Activated CD8-positive, alpha-beta memory T cell treated with anti-CD3 and anti-CD28 coated beads, Interleukin-2, amount 10 ng/mL, durations not matched to agents 7 days and 5 days (primary cell): ENCODE data around the gene PROC. TPM values are rescaled to one million over a fixed set of nuclear protein-coding genes. Genes with fewer than 3 reads are reported as not detected.
A peak's percentile ranks its signal among the peaks of the same experiment; 100 is the strongest.

Experiments
- ATAC-seq: fragments of 150-1000 bp; cut with Tn5 transposase; one replicate; pipeline ENCODE4 v1.10.0; 2021; ENCODE audit warnings: moderate library complexity
- CTCF ChIA-PET: fragments of 350-600 bp; sonication (Branson Sonifier 250); formaldehyde crosslinking; loops from one replicate; lab custom pipeline; 2021; ENCODE audit warnings: antibody characterized with exemption; lab: Charles Lee
- DNase-seq: peaks from one replicate; pipeline ENCODE4 v3.0.0-alpha.2; 2020
- H3K27ac Mint-ChIP-seq: one replicate; pipeline ENCODE4 v1.8.0; 2021; ENCODE audit warnings: mild to moderate bottlenecking, mixed read lengths
- H3K27me3 Mint-ChIP-seq: one replicate; pipeline ENCODE4 v1.8.0; 2021; ENCODE audit warnings: mixed read lengths
- H3K36me3 Mint-ChIP-seq: one replicate; pipeline ENCODE4 v1.8.0; 2021; ENCODE audit warnings: mild to moderate bottlenecking, mixed read lengths
- H3K4me1 Mint-ChIP-seq: one replicate; pipeline ENCODE4 v1.8.0; 2021; ENCODE audit warnings: mixed read lengths
- H3K4me3 Mint-ChIP-seq: one replicate; pipeline ENCODE4 v1.8.0; 2021; ENCODE audit warnings: mild to moderate bottlenecking, moderate library complexity, mixed read lengths
- H3K9me3 Mint-ChIP-seq: one replicate; pipeline ENCODE4 v1.8.0; 2022; ENCODE audit warnings: low read depth, mixed read lengths
- total RNA-seq, 2 experiments: library from RNA; stranded (reverse); gene quantifications; one replicate each; pipeline ENCODE4 v1.2.3, GENCODE V29; 2021

Gene PROC
- total RNA-seq, 2 experiments from 2014 or later: 0.30 TPM; not detected in 1

DNA sequence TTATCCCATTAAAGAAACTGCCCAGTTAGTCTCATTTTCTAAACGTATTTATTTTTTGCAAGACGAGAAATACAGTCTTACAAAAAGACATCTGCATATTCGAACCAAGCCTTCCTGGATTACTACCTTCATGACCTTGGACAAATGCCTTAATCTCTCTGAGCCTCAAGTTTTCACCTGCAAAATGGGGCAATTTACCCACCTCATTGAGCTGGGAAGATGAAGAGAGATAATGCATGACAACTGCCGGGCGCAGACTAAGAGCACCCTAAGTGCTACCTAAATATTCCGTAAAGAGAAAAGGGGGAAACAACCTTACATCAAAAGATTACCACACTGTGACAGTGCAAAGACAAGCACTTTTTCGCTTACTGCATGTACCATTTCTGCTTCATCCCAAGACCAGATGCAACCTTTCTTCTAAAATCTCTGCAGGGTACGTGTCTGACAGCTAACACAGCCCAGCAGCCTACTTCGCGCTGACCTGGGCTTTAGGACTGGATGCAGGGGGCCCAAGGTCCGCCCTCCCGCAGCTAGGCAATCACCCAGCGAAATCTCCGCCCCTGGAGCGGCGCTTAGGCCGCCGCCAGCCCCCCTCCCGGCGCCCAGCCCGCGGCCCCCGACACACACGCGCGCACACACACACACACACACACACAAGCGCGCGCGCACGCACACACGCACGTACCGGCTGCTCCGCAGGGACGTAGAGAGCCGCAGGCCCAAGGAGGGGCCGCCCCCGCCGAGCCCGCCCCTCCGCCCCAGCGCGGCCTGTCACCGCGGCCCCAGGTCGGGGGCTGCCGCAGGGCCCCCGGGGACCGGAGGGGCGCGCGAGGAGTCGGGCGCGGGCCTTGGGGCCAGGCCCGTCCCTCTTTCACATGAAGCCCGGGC is 31.2 kb upstream of the PROC start:
- CTCF ChIA-PET: interaction anchor here (1.1 to 2.3 kb wide), 4 partner anchors 21 to 315 kb away, joined by 3 to 13 read pairs (median 4); no protein-coding TSS in a partner anchor
- Mint-ChIP-seq H3K27ac (peak overlapping the region; percentile 85), H3K4me3 (peak overlapping the region; percentile 91), H3K9me3 (no peaks in the 10 kb centered on the region), H3K36me3 (peaks cover 18% of the 10 kb centered on the region), H3K27me3 (no peaks in the 10 kb centered on the region), H3K4me1 (peaks cover 62% of the 10 kb centered on the region)
- DNase-seq: peak; percentile 87
- ATAC-seq: peak; percentile 74

DNA sequence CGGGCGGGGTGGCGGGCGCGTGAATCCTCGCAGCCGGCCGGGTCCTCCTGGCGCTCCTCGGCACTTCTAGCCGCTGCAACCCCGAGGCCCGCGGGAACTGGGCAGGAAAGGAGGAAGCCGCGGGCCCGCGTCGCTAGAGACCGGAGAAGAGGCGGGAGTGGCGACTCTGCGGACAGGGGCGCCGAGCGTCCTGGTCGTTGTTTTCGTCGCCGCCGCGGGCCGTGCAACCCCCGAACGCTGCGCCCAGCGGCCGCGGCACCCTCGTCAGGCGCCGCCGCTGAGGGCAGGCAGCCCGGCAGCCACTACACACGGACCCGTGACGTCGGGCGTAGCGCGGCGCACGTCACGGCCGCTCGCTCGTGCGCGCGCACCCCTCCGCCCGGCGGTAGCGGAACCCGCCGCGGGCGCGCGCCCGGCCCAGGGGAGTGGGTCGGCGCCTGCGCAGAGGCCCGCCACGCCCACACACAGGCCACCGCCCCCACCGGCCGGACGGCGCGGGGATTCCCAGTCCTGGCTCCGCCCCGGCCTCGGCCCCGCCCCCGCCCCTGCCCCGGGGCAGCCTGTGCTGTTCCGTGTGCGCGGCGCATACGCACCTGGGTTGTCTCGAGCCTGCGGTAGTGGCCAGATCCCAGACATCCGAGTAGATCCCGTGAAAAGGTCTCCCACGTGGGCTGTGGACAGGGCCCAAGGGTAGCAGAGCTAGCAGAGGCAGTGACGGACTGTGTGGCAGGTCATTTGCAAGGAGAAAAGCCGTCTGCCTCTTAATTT is 30.4 kb upstream of the PROC start, which contains the start of gene MAP3K2:
Gene MAP3K2 (minus strand): TSS at position 321 of the 768 bp plus-strand sequence. CDS start 44,846 bp downstream, outside the sequence.
- CTCF ChIA-PET: interaction anchor here (1.0 to 2.8 kb wide), 7 partner anchors 14 to 320 kb away, joined by 3 to 13 read pairs (median 5); no protein-coding TSS in a partner anchor
- Mint-ChIP-seq H3K4me1 (peaks cover 65% of the 10 kb centered on the region), H3K4me3 (peak within 1 kb of the TSS; percentile 91), H3K27ac (peak within 1 kb of the TSS; percentile 92), H3K27me3 (no peaks in the 10 kb centered on the region), H3K9me3 (no peaks in the 10 kb centered on the region), H3K36me3 (peaks cover 19% of the 10 kb centered on the region)
- peak; percentile 83 for ATAC-seq
- peak; percentile 95 for DNase-seq

- ATAC-seq (peak; percentile 21), DNase-seq (no peak)
- Mint-ChIP-seq H3K9me3 (no peaks in the 10 kb centered on the region), H3K27me3 (no peaks in the 10 kb centered on the region), H3K36me3 (peaks cover 12% of the 10 kb centered on the region), H3K4me1 (peaks cover 62% of the 10 kb centered on the region), H3K27ac (peak overlapping the region; percentile 92), H3K4me3 (peak overlapping the region; percentile 77)
- CTCF ChIA-PET: interaction anchor here (1.0 to 2.8 kb wide), 6 partner anchors 14 to 321 kb away, joined by 3 to 12 read pairs (median 4); no protein-coding TSS in a partner anchor
These were observed 29.6 kb upstream of the PROC start for GRCh38 chr2:127388423-127389164.

GRCh38 chr2:127389778-127390435 is 28.3 kb upstream of the PROC start:
- DNase-seq (peak; percentile 48), ATAC-seq (no peak)
- peaks cover 7% of the 10 kb centered on the region for H3K36me3 Mint-ChIP-seq
- peak overlapping the region; percentile 67 for H3K27ac Mint-ChIP-seq
- CTCF ChIA-PET: interaction anchor here (0.8 to 2.8 kb wide), 3 partner anchors 10 to 33 kb away, joined by 3 to 12 read pairs (median 4); no protein-coding TSS in a partner anchor
- H3K9me3 Mint-ChIP-seq: no peaks in the 10 kb centered on the region
- H3K27me3 Mint-ChIP-seq: no peaks in the 10 kb centered on the region
- peaks cover 54% of the 10 kb centered on the region for H3K4me1 Mint-ChIP-seq
- no peak overlapping the region for H3K4me3 Mint-ChIP-seq

DNA sequence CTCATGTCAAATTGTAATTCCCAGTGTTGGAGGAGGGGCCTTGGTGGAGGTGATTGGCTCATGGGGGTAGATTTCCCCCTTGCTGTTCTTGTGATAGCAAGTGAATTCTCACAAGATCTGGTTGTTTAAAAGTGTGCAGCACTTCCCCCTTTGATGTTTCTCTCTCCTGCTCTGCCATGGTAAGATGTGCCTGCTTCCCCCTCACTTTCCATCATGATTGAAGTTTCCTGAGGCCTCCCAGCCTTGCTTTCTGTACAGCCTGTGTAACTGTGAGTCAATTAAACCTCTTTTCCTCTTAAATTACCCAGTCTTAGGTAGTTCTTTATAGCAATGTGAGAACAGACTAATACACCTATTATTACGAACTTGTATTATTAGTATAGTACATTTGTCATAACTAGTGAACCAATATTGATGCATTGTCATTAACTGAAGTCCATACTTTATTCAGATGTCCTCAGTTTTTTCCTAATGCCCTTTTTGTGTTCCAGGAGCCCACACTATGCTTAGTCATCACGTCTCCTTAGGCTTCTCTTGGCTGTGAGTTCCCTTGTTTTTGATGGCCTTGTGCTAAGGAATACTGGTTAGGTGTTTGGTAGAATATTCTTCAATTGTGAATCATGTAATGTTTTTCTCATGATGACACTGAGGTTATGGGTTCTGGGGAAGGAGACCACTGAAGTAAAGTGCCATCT is 25.9 kb upstream of the PROC start:
- no peak for DNase-seq
- Mint-ChIP-seq H3K27me3 (no peaks in the 10 kb centered on the region), H3K27ac (no peak overlapping the region), H3K4me1 (peaks cover 33% of the 10 kb centered on the region), H3K36me3 (peaks cover 3% of the 10 kb centered on the region), H3K4me3 (no peak overlapping the region), H3K9me3 (no peaks in the 10 kb centered on the region)
- no peak for ATAC-seq
- CTCF ChIA-PET: no interaction called here

DNA sequence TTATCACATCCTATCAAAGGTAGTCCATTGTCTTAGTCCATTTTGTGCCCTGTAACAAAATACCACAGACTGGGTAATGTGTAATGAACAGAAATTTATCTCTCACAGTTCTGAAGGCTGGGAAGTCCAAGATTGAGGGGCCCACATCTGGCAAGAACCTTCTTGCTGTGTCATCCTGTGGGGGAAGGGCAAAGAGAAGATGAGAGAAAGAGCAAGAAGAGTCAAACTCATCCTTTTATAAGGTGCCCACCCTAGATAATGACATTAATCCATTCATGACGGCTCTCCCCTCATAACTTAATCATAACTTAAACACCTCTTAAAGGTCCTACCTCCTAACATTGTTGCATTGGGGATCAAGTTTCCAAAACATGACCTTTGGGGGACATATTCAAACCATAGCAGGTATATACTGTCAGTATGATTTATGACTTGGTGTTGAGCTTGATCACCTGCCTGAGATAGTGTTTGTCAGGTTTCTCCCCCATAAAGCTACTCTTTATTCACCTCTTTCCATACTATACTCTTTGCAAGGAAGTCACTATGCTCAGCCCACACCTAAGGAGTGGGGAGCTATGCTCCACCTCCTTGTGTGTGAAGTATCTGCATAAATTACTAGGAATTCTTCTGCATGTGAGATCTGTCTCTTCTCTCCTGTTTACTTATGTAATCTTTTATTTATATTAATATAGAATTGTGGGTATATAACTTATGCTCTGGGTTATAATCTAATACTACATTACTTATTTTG is 25.2 kb upstream of the PROC start:
- H3K4me3 Mint-ChIP-seq: no peak overlapping the region
- no peak for DNase-seq
- peaks cover 40% of the 10 kb centered on the region for H3K4me1 Mint-ChIP-seq
- H3K9me3 Mint-ChIP-seq: no peaks in the 10 kb centered on the region
- H3K27me3 Mint-ChIP-seq: no peaks in the 10 kb centered on the region
- H3K27ac Mint-ChIP-seq: no peak overlapping the region
- peaks cover 3% of the 10 kb centered on the region for H3K36me3 Mint-ChIP-seq
- CTCF ChIA-PET: no interaction called here
- ATAC-seq: no peak

DNA sequence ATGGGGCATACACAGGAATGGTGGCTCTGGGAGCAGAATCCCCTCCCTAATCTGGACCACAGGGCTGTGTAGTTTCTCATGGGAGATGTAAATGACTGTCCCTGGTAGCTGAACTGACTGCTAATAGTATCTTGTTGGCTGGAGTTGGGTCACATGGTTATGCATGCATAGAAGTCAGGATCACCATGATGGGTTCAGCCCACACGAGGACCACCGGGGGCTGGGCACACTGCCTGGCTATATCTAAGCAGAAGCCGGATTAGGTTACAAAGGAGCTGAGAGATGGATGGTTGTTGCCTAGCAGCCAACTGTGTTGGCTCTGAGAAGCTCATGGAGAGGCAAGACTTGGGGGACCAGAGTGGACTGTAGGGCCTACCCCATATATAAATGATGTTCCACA is 23.7 kb upstream of the PROC start:
- no peak for DNase-seq
- Mint-ChIP-seq H3K36me3 (peaks cover 3% of the 10 kb centered on the region), H3K9me3 (no peaks in the 10 kb centered on the region), H3K27me3 (no peaks in the 10 kb centered on the region), H3K4me3 (no peak overlapping the region), H3K27ac (no peak overlapping the region), H3K4me1 (peaks cover 32% of the 10 kb centered on the region)
- ATAC-seq: no peak
- CTCF ChIA-PET: interaction anchor here (0.6 to 2.3 kb wide), 3 partner anchors 17 to 50 kb away, joined by 3 to 5 read pairs (median 3); no protein-coding TSS in a partner anchor

GRCh38 chr2:127397568-127398238 is 20.5 kb upstream of the PROC start:
- Mint-ChIP-seq H3K27me3 (no peaks in the 10 kb centered on the region), H3K4me1 (peaks cover 31% of the 10 kb centered on the region), H3K9me3 (no peaks in the 10 kb centered on the region), H3K27ac (peak overlapping the region; percentile 11), H3K36me3 (peaks cover 2% of the 10 kb centered on the region), H3K4me3 (no peak overlapping the region)
- CTCF ChIA-PET: interaction anchor here (2.8 kb wide), 1 partner anchor 19 kb away, joined by 12 read pairs; no protein-coding TSS in a partner anchor
- ATAC-seq (peak; percentile 9), DNase-seq (no peak)

GRCh38 chr2:127398239-127398590 is 20.0 kb upstream of the PROC start:
- CTCF ChIA-PET: interaction anchor here (2.8 kb wide), 1 partner anchor 18 kb away, joined by 12 read pairs; no protein-coding TSS in a partner anchor
- ATAC-seq (peak; percentile 97), DNase-seq (peak; percentile 83)
- no peak overlapping the region for H3K4me3 Mint-ChIP-seq
- no peaks in the 10 kb centered on the region for H3K9me3 Mint-ChIP-seq
- H3K27me3 Mint-ChIP-seq: no peaks in the 10 kb centered on the region
- peaks cover 27% of the 10 kb centered on the region for H3K4me1 Mint-ChIP-seq
- H3K27ac Mint-ChIP-seq: no peak overlapping the region
- peaks cover 2% of the 10 kb centered on the region for H3K36me3 Mint-ChIP-seq

GRCh38 chr2:127400533-127400896 is 17.7 kb upstream of the PROC start:
- H3K9me3 Mint-ChIP-seq: no peaks in the 10 kb centered on the region
- DNase-seq (no peak), ATAC-seq (no peak)
- CTCF ChIA-PET: no interaction called here
- H3K27me3 Mint-ChIP-seq: peaks cover 5% of the 10 kb centered on the region
- H3K4me1 Mint-ChIP-seq: peaks cover 27% of the 10 kb centered on the region
- H3K36me3 Mint-ChIP-seq: no peaks in the 10 kb centered on the region
- H3K27ac Mint-ChIP-seq: no peak overlapping the region
- no peak overlapping the region for H3K4me3 Mint-ChIP-seq
